ENCODE data around the gene TTI1. TPM values are rescaled to one million over a fixed set of nuclear protein-coding genes. Genes with fewer than 3 reads are reported as not detected.
A peak's percentile ranks its signal among the peaks of the same experiment; 100 is the strongest.
"Not testable (repeated sequence)": the region's sequence is repeated elsewhere in the genome, so short reads cannot be mapped to it uniquely, and the experiment has no call there.

TTI1 gene
- total RNA-seq, 1 experiment from 2014 or later = 33.5 TPM

- DNase-seq (ENCODE audit: low read depth) = peak; percentile 60
Measured at GRCh38 chr20:37969949-37970855, 63.1 kb downstream of the TTI1 start.

DNA sequence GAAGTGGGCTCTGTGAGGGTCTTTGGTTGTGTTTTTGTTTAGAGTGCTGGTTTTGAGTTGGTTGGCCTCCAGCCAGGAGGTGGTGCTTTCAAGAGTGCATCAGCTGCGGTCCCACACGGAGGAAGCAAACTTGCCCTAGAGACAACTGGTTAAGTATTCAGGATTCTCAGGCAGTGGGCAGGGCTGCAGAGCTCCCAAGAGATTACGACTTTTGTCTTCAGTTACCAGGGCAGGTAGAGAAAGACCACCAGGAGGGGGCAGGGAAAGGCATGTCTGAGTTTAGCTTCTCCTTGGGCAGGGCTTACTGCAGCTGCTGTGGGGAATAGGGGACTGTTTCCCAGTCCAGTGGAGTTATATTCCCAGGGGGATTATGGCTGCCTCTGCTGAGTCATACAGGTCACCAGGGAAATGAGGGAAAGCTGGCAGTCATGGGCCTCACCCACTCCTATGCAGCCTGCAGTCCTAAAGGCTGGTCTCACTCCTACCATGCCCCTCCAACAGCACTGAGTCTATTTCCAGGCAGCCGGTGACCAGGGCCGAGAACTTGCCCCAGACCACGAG is 64.3 kb downstream of the TTI1 start:
- peak; percentile 81 for DNase-seq (ENCODE audit: low read depth)

DNA sequence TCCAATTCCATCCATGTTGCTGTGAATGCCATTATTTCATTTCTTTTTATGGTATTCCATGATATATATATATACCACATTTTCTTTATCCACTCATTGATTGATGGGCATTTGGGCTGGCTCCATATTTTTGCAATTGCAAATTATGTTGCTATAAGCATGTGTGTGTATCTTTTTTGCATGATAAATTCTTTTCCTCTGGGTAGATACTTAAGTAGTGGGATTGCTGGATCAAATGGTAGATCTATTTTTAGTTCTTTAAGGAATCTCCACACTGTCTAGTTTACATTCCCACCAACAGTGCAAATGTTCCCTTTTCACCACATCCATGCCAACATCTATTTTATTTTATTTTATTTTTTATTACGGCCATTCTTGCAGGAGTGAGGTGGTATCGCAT is 69.8 kb downstream of the TTI1 start:
- not testable (repeated sequence) for DNase-seq (ENCODE audit: low read depth)

GRCh38 chr20:37961066-37961465 is 72.2 kb downstream of the TTI1 start:
- no peak for DNase-seq (ENCODE audit: low read depth)

- DNase-seq (ENCODE audit: low read depth) = no peak
Measured at GRCh38 chr20:37958856-37959520, 74.3 kb downstream of the TTI1 start.

DNA sequence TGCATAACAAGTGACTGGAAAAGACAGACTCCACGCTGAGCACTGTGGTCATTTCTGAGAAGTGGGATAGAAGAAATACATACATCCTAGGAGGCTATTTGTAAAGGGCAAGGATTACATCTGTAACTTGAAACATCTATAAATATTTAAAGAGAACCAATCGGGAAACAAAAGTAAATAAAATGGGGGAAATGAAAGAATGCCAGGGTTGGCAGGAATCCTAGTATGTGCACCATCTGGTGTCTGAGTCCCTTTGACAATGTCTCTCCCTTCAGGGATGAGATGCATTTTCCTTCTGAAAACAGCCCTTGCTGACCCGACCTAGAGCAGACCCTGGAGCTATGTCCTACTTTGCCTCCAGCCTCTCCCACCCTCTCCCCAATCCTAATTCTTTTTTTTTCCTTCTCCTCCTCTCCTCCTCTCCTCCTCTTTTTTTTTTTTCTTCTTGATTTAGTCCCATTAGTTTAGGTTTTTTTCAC is 77.1 kb downstream of the TTI1 start:
- DNase-seq (ENCODE audit: low read depth) = no peak

GRCh38 chr20:37955511-37955910 is 77.7 kb downstream of the TTI1 start:
- no peak for DNase-seq (ENCODE audit: low read depth)

GRCh38 chr20:37954626-37955025 is 78.6 kb downstream of the TTI1 start:
- DNase-seq (ENCODE audit: low read depth) = no peak

DNA sequence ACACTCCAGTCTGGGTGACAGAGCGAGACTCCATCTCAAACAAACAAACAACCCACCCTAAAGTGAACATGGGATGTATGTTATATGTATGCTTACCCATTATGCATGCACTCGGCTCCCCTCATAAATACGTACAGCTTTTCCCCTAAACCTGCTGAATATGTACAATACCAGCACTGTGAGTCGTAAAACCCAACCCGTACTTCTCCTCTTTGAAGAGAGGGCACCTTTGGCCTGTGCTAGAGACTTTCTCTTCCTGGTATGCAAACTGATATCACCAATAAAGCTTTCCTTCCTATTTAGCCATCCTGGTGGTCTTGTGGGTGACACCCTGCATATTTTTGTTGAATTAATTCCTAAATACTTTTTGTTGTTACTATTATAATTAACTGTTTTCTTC is 79.1 kb downstream of the TTI1 start:
- DNase-seq (ENCODE audit: low read depth) = no peak

DNA sequence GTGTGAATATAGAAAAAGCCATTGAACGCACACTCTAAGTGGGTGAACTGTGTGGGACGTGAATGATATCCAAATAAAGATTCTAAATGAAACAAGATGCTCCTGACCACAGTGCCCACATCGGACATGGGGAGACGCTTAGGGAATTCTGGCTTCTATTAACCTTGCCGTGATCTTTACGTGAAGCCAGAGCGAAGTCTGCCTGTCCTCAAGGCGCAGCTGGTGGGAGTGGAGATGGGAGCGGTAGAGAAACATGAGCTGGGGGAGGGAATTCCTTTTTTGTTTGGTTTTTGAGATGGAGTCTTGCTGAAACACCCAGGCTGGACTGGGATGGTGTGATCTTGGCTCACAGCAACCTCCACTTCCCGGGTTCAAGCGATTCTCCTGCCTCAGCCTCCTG is 84.3 kb downstream of the TTI1 start:
- no peak for DNase-seq (ENCODE audit: low read depth)

- DNase-seq (ENCODE audit: low read depth) = no peak
Measured at GRCh38 chr20:37947943-37948342, 85.3 kb downstream of the TTI1 start.

GRCh38 chr20:37946946-37947345 is 86.3 kb downstream of the TTI1 start:
- DNase-seq (ENCODE audit: low read depth) = no peak

- no peak for DNase-seq (ENCODE audit: low read depth)
Measured at GRCh38 chr20:37945091-37945547, 88.1 kb downstream of the TTI1 start.

GRCh38 chr20:37944456-37944981 is 88.7 kb downstream of the TTI1 start:
- DNase-seq (ENCODE audit: low read depth) = no peak

GRCh38 chr20:37943501-37944455 is 89.5 kb downstream of the TTI1 start:
- no peak for DNase-seq (ENCODE audit: low read depth)

GRCh38 chr20:37943033-37943432 is 90.2 kb downstream of the TTI1 start:
- no peak for DNase-seq (ENCODE audit: low read depth)

- no peak for DNase-seq (ENCODE audit: low read depth)
Measured at GRCh38 chr20:37941992-37942391, 91.3 kb downstream of the TTI1 start.

DNA sequence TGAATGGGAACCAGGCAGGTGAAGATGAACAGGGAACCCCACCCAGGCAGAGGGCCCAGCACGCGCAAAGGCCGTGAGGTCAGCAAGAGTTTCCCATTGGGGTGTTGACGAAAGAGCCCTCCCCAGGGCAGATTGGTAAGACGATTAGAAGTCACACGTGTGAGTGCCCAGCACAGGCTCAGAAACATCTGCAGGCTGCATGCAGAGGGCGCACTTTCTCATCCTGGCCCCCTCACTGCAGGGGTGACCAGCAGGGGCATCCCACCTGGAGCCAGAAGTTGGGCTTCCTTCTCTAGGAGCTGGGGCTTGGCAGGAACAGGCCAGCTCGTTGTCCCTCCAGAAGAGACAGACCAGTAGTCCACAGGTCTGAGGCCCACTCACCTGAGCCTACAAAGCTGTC is 91.9 kb downstream of the TTI1 start:
- no peak for DNase-seq (ENCODE audit: low read depth)

DNA sequence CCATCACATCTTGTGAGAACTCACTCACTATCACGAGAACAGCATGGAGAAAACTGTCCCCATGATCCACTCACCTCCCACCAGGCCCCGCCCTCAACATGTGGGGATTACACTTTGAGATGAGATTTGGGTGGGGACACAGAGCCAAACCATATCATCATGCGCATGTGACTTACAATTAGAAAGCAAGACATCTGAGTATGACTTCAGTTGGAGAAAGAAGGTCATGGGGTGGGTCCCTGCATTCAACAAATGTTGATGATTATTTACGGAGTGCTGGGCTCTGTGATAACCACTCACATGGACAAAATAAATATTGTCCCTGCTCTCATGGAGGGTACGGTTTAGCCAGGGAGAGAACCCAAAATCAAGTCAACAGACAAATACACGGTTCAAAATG is 92.4 kb downstream of the TTI1 start:
- no peak for DNase-seq (ENCODE audit: low read depth)

- DNase-seq (ENCODE audit: low read depth) = no peak
Measured at GRCh38 chr20:37939701-37940560, 93.3 kb downstream of the TTI1 start.
